HUES64 (cell line): ENCODE data around the gene IL17RB.

ENCODE experiments used
- H3K27ac ChIP-seq: 2 replicates; pipeline ENCODE4 v1.7.0; 2013; ENCODE audit warnings: low read depth, low read length, inconsistent platforms
- H3K27me3 ChIP-seq: 2 replicates; pipeline ENCODE4 v1.6.1; 2013; ENCODE audit warnings: mild to moderate bottlenecking, low read length; ENCODE audit not compliant: insufficient read depth
- H3K36me3 ChIP-seq: 2 replicates; pipeline ENCODE4 v1.6.1; 2013; ENCODE audit warnings: mild to moderate bottlenecking, low read length; ENCODE audit not compliant: insufficient read depth
- H3K4me1 ChIP-seq: 2 replicates; pipeline ENCODE4 v1.6.1; 2013; ENCODE audit warnings: mild to moderate bottlenecking, low read length, moderate library complexity; ENCODE audit not compliant: insufficient read depth
- H3K4me3 ChIP-seq: 2 replicates; pipeline ENCODE4 v1.5.1; 2013; ENCODE audit warnings: mild to moderate bottlenecking, low read length, moderate library complexity
- H3K9ac ChIP-seq: 2 replicates; pipeline ENCODE4 v1.6.1; 2013; ENCODE audit warnings: mild to moderate bottlenecking, low read depth, low read length
- H3K9me3 ChIP-seq: 2 replicates; pipeline ENCODE4 v1.6.1; 2013; ENCODE audit warnings: low read depth, low read length; ENCODE audit not compliant: insufficient read depth
- WGBS: fragments of 150-250, 120-280 bp; methylation state at CpG from one replicate; pipeline ENCODE4 v1.1.7; 2013; ENCODE audit warnings: missing lambda C conversion rate; 5-methylcytosine and 5-hydroxymethylcytosine counted together

The IL17RB gene

GRCh38 chr3:53804697-53805462 is 41.5 kb upstream of the IL17RB start:
- no peak overlapping the region for H3K27ac ChIP-seq
- no peak overlapping the region for H3K4me3 ChIP-seq
- no peaks in the 10 kb centered on the region for H3K27me3 ChIP-seq
- H3K9ac ChIP-seq, result no peak overlapping the region
- no peaks in the 10 kb centered on the region for H3K9me3 ChIP-seq
- no peaks in the 10 kb centered on the region for H3K36me3 ChIP-seq
- 72% methylated on average over 14 of the region's 14 CpGs for WGBS
- H3K4me1 ChIP-seq, result peaks cover 12% of the 10 kb centered on the region; the same call in 1 of the 2 replicates

DNA sequence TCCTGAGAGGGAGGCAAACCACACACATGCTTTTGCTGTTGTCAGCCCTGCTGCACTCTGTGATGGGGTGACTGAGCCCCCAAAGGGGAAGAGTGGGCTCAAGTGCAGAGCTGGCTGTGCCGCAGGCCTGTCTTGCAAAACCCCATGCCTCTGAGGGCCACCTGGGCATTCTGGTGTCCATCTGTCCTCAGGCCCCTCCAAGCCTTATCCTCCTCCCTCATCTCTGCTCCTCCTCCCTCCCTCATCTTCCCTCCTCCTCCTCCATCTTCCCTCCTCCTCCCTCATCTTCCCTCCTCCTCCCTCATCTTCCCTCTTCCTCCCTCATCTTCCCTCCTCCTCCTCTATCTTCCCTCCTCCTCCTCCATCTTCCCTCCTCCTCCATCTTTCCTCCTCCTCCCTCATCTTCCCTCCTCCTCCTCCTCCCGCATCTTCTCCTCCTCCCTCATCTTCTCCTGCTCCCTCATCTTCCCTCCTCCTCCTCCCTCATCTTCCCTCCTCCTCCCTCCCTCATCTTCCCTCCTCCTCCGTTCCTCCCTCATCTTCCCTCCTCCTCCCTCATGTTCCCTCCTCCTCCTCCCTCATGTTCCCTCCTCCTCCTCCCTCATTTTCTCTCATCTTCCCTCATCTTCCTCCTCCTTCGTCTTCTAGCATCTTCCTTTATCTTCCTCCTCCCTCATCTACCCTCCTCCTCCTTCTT is 40.8 kb upstream of the IL17RB start:
- Histone ChIP-seq H3K9ac (no peak overlapping the region), H3K27me3 (no peaks in the 10 kb centered on the region), H3K4me3 (no peak overlapping the region), H3K36me3 (no peaks in the 10 kb centered on the region), H3K9me3 (no peaks in the 10 kb centered on the region), H3K4me1 (peaks cover 12% of the 10 kb centered on the region; the same call in 1 of the 2 replicates), H3K27ac (no peak overlapping the region)
- WGBS, result 90% methylated on average over 4 of the region's 4 CpGs

GRCh38 chr3:53806182-53807116 is 39.9 kb upstream of the IL17RB start:
- H3K4me1 ChIP-seq, result peaks cover 12% of the 10 kb centered on the region; the same call in 1 of the 2 replicates
- no peak overlapping the region for H3K27ac ChIP-seq
- H3K9me3 ChIP-seq, result no peaks in the 10 kb centered on the region
- H3K9ac ChIP-seq, result no peak overlapping the region
- 87% methylated on average over 10 of the region's 10 CpGs for WGBS
- no peaks in the 10 kb centered on the region for H3K36me3 ChIP-seq
- H3K27me3 ChIP-seq, result no peaks in the 10 kb centered on the region
- no peak overlapping the region for H3K4me3 ChIP-seq

GRCh38 chr3:53807117-53807810 is 39.1 kb upstream of the IL17RB start:
- Histone ChIP-seq H3K4me3 (no peak overlapping the region), H3K9me3 (no peaks in the 10 kb centered on the region), H3K4me1 (peaks cover 12% of the 10 kb centered on the region; the same call in 1 of the 2 replicates), H3K9ac (no peak overlapping the region), H3K27me3 (no peaks in the 10 kb centered on the region), H3K36me3 (no peaks in the 10 kb centered on the region), H3K27ac (no peak overlapping the region)
- WGBS, result 91% methylated on average over 15 of the region's 15 CpGs

- Histone ChIP-seq H3K4me1 (peaks cover 12% of the 10 kb centered on the region; the same call in 1 of the 2 replicates), H3K4me3 (no peak overlapping the region)
- 96% methylated on average over 13 of the region's 13 CpGs for WGBS
Observed at GRCh38 chr3:53808496-53808895, 37.9 kb upstream of the IL17RB start.

DNA sequence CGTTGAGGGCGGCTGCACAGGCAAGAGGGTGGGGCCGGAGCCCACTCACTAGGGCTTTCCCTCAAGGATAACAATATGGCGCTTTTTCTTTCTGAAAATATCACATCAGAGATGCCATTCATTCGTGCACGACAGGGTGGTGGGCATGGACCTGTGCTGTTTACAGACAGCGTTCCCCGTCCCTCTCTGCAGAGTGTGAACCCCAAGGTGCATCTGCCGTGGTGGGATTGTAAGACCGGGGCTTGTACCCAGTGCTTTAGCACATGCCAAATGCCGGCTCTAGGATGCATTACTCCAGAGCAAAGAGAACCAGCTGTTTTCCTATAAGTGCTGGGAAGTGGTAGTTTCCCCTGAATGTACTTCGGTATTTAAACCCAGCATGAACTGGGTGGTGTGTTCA is 37.1 kb upstream of the IL17RB start:
- WGBS, result 94% methylated on average over 12 of the region's 12 CpGs
- Histone ChIP-seq H3K27ac (no peak overlapping the region), H3K9ac (no peak overlapping the region), H3K4me1 (peaks cover 10% of the 10 kb centered on the region; the same call in 1 of the 2 replicates), H3K4me3 (no peak overlapping the region), H3K36me3 (no peaks in the 10 kb centered on the region), H3K9me3 (no peaks in the 10 kb centered on the region), H3K27me3 (no peaks in the 10 kb centered on the region)

More at GRCh38 chr3:53808496-53808895, 37.9 kb upstream of the IL17RB start:
- Histone ChIP-seq H3K9me3 (no peaks in the 10 kb centered on the region), H3K9ac (no peak overlapping the region), H3K27me3 (no peaks in the 10 kb centered on the region), H3K36me3 (no peaks in the 10 kb centered on the region), H3K27ac (no peak overlapping the region)

DNA sequence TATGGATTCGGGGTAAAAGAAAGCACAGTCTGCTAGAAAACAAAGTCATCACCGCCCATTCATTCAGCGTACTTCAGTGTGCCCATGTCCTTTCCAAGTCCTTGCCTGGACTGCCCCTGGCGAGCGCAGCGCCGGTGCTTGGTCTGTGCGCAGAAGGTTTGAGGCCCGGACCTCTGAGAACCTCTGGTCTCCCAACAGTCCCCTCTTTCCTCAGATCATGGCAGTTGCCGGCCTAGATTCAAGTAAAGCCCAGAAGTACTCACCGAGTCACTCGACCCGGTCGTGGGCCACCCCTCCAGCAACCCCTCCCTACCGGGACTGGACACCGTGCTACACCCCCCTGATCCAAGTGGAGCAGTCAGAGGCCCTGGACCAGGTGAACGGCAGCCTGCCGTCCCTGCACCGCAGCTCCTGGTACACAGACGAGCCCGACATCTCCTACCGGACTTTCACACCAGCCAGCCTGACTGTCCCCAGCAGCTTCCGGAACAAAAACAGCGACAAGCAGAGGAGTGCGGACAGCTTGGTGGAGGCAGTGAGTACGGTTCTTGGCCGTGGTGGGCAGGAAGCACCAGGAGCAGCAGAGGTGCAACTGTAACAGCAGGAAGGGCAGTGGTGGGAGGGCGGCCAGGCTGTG is 36.5 kb upstream of the IL17RB start:
- Histone ChIP-seq H3K9ac (no peak overlapping the region), H3K27me3 (no peaks in the 10 kb centered on the region), H3K27ac (no peak overlapping the region), H3K4me3 (no peak overlapping the region), H3K9me3 (no peaks in the 10 kb centered on the region), H3K4me1 (peaks cover 4% of the 10 kb centered on the region; the same call in 1 of the 2 replicates), H3K36me3 (no peaks in the 10 kb centered on the region)
- WGBS, result 93% methylated on average over 28 of the region's 28 CpGs

DNA sequence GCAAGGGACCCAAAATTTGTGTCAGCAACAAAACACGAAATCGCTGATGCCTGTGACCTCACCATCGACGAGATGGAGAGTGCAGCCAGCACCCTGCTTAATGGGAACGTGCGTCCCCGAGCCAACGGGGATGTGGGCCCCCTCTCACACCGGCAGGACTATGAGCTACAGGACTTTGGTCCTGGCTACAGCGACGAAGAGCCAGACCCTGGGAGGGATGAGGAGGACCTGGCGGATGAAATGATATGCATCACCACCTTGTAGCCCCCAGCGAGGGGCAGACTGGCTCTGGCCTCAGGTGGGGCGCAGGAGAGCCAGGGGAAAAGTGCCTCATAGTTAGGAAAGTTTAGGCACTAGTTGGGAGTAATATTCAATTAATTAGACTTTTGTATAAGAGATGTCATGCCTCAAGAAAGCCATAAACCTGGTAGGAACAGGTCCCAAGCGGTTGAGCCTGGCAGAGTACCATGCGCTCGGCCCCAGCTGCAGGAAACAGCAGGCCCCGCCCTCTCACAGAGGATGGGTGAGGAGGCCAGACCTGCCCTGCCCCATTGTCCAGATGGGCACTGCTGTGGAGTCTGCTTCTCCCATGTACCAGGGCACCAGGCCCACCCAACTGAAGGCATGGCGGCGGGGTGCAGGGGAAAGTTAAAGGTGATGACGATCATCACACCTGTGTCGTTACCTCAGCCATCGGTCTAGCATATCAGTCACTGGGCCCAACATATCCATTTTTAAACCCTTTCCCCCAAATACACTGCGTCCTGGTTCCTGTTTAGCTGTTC is 35.0 kb upstream of the IL17RB start:
- H3K27me3 ChIP-seq, result no peaks in the 10 kb centered on the region
- 93% methylated on average over 24 of the region's 24 CpGs for WGBS

GRCh38 chr3:53812434-53812833 is 33.9 kb upstream of the IL17RB start:
- Histone ChIP-seq H3K27ac (no peak overlapping the region), H3K27me3 (no peaks in the 10 kb centered on the region), H3K36me3 (0 out of 2 replicates have a peak, but pooled peaks cover 7% of the 10 kb centered on the region), H3K4me1 (no peaks in the 10 kb centered on the region), H3K9me3 (no peaks in the 10 kb centered on the region), H3K4me3 (no peak overlapping the region), H3K9ac (no peak overlapping the region)
- 86% methylated on average over 4 of the region's 4 CpGs for WGBS

More for the DNA sequence above, 35.0 kb upstream of the IL17RB start:
- Histone ChIP-seq H3K27ac (no peak overlapping the region), H3K9me3 (no peaks in the 10 kb centered on the region), H3K9ac (no peak overlapping the region), H3K36me3 (0 out of 2 replicates have a peak, but pooled peaks cover 3% of the 10 kb centered on the region), H3K4me1 (no peaks in the 10 kb centered on the region), H3K4me3 (no peak overlapping the region)
